Activated CD8-positive, alpha-beta memory T cell treated with anti-CD3 and anti-CD28 coated beads for 36 hours (primary cell): ENCODE measurements around the gene MIEN1. TPM values are rescaled to one million over a fixed set of nuclear protein-coding genes. Genes with fewer than 3 reads are reported as not detected.
"Not testable (repeated sequence)": the region's sequence is repeated elsewhere in the genome, so short reads cannot be mapped to it uniquely, and the experiment has no call there.

ENCODE experiments used
- CTCF ChIA-PET: fragments of 350-600 bp; sonication (Branson Sonifier 250); formaldehyde crosslinking; loops from one replicate; lab custom pipeline; 2021; ENCODE audit warnings: antibody characterized with exemption; lab: Charles Lee
- POLR2A ChIA-PET: fragments of 350-600 bp; sonication (Branson Sonifier 250); formaldehyde crosslinking; loops from one replicate; lab custom pipeline; 2021; ENCODE audit warnings: antibody characterized with exemption; lab: Charles Lee
- total RNA-seq, 2 experiments: library from RNA; stranded (reverse); gene quantifications; one replicate each; pipeline ENCODE4 v1.2.3, GENCODE V29; 2021

Gene MIEN1
- total RNA-seq, 2 experiments from 2014 or later, result 45.2 to 48.1 TPM

- CTCF ChIA-PET, result interaction anchor here (0.6 to 4.0 kb wide), 19 partner anchors 10 to 251 kb away, joined by 3 to 32 read pairs (median 4); partner anchors contain the start of genes ERBB2 and PSMD3
- POLR2A ChIA-PET, result interaction anchor here (0.8 to 2.0 kb wide), 6 partner anchors 26 to 251 kb away, joined by 3 to 7 read pairs (median 4); no protein-coding TSS in a partner anchor
Measured at GRCh38 chr17:39729280-39729851, 966 bp downstream of the MIEN1 start.

- CTCF ChIA-PET, result interaction anchor here (1.4 kb wide), 1 partner anchor 27 kb away, joined by 3 read pairs; no protein-coding TSS in a partner anchor
Measured at GRCh38 chr17:39727556-39727955, 2.8 kb downstream of the MIEN1 start.

GRCh38 chr17:39726617-39727016 is 3.7 kb downstream of the MIEN1 start:
- ChIA-PET POLR2A (no interaction called here), CTCF (no interaction called here)

More at GRCh38 chr17:39727556-39727955, 2.8 kb downstream of the MIEN1 start:
- POLR2A ChIA-PET, result no interaction called here

GRCh38 chr17:39725923-39726322 is 4.4 kb downstream of the MIEN1 start:
- ChIA-PET CTCF (interaction anchor here (0.6 kb wide), 1 partner anchor 49 kb away, joined by 3 read pairs; no protein-coding TSS in a partner anchor), POLR2A (interaction anchor here (0.6 kb wide), 1 partner anchor 471 kb away, joined by 5 read pairs; no protein-coding TSS in a partner anchor)

- CTCF ChIA-PET, result no interaction called here
- POLR2A ChIA-PET, result no interaction called here
Measured at GRCh38 chr17:39724731-39725130, 5.6 kb downstream of the MIEN1 start.

GRCh38 chr17:39722965-39723848 is 7.1 kb downstream of the MIEN1 start:
- CTCF ChIA-PET, result interaction anchor here (1.8 kb wide), 1 partner anchor 101 kb away, joined by 5 read pairs; no protein-coding TSS in a partner anchor
- POLR2A ChIA-PET, result interaction anchor here (0.6 kb wide), 1 partner anchor 152 kb away, joined by 4 read pairs; no protein-coding TSS in a partner anchor

GRCh38 chr17:39722104-39722503 is 8.2 kb downstream of the MIEN1 start:
- ChIA-PET POLR2A (no interaction called here), CTCF (interaction anchor here (1.1 to 1.8 kb wide), 2 partner anchors 9 to 100 kb away, joined by 5 to 6 read pairs; partner anchors contain the start of gene MIEN1)

- POLR2A ChIA-PET, result no interaction called here
- CTCF ChIA-PET, result interaction anchor here (1.2 to 2.9 kb wide), 3 partner anchors 10 to 98 kb away, joined by 3 to 9 read pairs (median 8); partner anchors contain the start of gene MIEN1
Measured at GRCh38 chr17:39719563-39720355, 10.6 kb downstream of the MIEN1 start.

GRCh38 chr17:39717660-39718059 is 12.7 kb downstream of the MIEN1 start:
- ChIA-PET POLR2A (no interaction called here), CTCF (no interaction called here)

GRCh38 chr17:39716879-39717536 is 13.3 kb downstream of the MIEN1 start:
- ChIA-PET POLR2A (no interaction called here), CTCF (interaction anchor here (0.9 to 1.1 kb wide), 2 partner anchors 13 to 95 kb away, joined by 3 to 7 read pairs; partner anchors contain the start of gene MIEN1)

- POLR2A ChIA-PET, result no interaction called here
- CTCF ChIA-PET, result interaction anchor here (0.9 to 1.1 kb wide), 2 partner anchors 13 to 94 kb away, joined by 3 to 7 read pairs; partner anchors contain the start of gene MIEN1
Measured at GRCh38 chr17:39716073-39716818, 14.1 kb downstream of the MIEN1 start.

GRCh38 chr17:39715375-39716072 is 14.8 kb downstream of the MIEN1 start:
- ChIA-PET POLR2A (no interaction called here), CTCF (interaction anchor here (1.0 kb wide), 1 partner anchor 149 kb away, joined by 3 read pairs; no protein-coding TSS in a partner anchor)

GRCh38 chr17:39714234-39714633 is 16.1 kb downstream of the MIEN1 start:
- POLR2A ChIA-PET, result no interaction called here
- CTCF ChIA-PET, result interaction anchor here (1.1 kb wide), 1 partner anchor 93 kb away, joined by 5 read pairs; no protein-coding TSS in a partner anchor

GRCh38 chr17:39711851-39712250 is 18.5 kb downstream of the MIEN1 start:
- ChIA-PET CTCF (no interaction called here), POLR2A (no interaction called here)

- POLR2A ChIA-PET, CTCF ChIA-PET: not testable (repeated sequence)
Measured at GRCh38 chr17:39711071-39711470, 19.3 kb downstream of the MIEN1 start.

- ChIA-PET CTCF (no interaction called here), POLR2A (no interaction called here)
Measured at GRCh38 chr17:39709998-39710964, 20.1 kb downstream of the MIEN1 start.
